H9 (cell line): ENCODE measurements around the gene GARIN5A. TPM values are rescaled to one million over a fixed set of nuclear protein-coding genes. Genes with fewer than 3 reads are reported as not detected.

Experiments used
- DNase-seq: peaks from one replicate; pipeline ENCODE4 v3.0.0-alpha.2; 2017
- H2AFZ ChIP-seq: one replicate; pipeline ENCODE4 v1.6.1; 2013; ENCODE audit warnings: mild to moderate bottlenecking, low read length, control low read depth, moderate library complexity
- H2AK5ac ChIP-seq: 2 replicates; pipeline ENCODE4 v1.6.1; 2013; ENCODE audit warnings: low read length, control low read depth, mixed read lengths; ENCODE audit not compliant: insufficient read length
- H2BK120ac ChIP-seq: one replicate; pipeline ENCODE4 v1.6.1; 2013; ENCODE audit warnings: low read depth, mild to moderate bottlenecking, low read length, control low read depth, inconsistent platforms; ENCODE audit not compliant: poor library complexity, severe bottlenecking
- H2BK12ac ChIP-seq: 2 replicates; pipeline ENCODE4 v1.6.1; 2013; ENCODE audit warnings: low read length, control low read depth, mixed read lengths, low read depth; ENCODE audit not compliant: insufficient read length
- H2BK15ac ChIP-seq: 2 replicates; pipeline ENCODE4 v1.6.1; 2013; ENCODE audit warnings: low read depth, low read length, control low read depth
- H2BK20ac ChIP-seq: one replicate; pipeline ENCODE4 v1.6.1; 2013; ENCODE audit warnings: low read depth, mild to moderate bottlenecking, low read length, control low read depth, inconsistent platforms; ENCODE audit not compliant: poor library complexity, severe bottlenecking
- H2BK5ac ChIP-seq: 2 replicates; pipeline ENCODE4 v1.6.1; 2013; ENCODE audit warnings: low read length, control low read depth, mixed read lengths; ENCODE audit not compliant: insufficient read length
- H3K14ac ChIP-seq: 2 replicates; pipeline ENCODE4 v1.6.1; 2013; ENCODE audit warnings: low read length, control low read depth; ENCODE audit not compliant: insufficient read depth
- H3K18ac ChIP-seq: 2 replicates; pipeline ENCODE4 v1.6.1; 2013; ENCODE audit warnings: low read depth, mild to moderate bottlenecking, mixed read lengths, low read length, control low read depth; ENCODE audit not compliant: insufficient read length
- H3K23ac ChIP-seq: 2 replicates; pipeline ENCODE4 v1.6.1; 2013; ENCODE audit warnings: low read length, control low read depth, mixed read lengths, low read depth; ENCODE audit not compliant: insufficient read length
- H3K23me2 ChIP-seq: 2 replicates; pipeline ENCODE4 v1.6.1; 2013; ENCODE audit warnings: low read depth, mild to moderate bottlenecking, mixed read lengths, low read length, control low read depth; ENCODE audit not compliant: insufficient read length, poor library complexity, severe bottlenecking
- H3K27ac ChIP-seq: 2 replicates; pipeline ENCODE4 v1.5.1; 2013; ENCODE audit warnings: low read length, control low read depth, mixed read lengths, low read depth; ENCODE audit not compliant: insufficient read length
- H3K27me3 ChIP-seq: 2 replicates; pipeline ENCODE4 v1.6.1; 2013; ENCODE audit warnings: low read length, control low read depth, inconsistent platforms; ENCODE audit not compliant: insufficient read depth
- H3K4ac ChIP-seq: 2 replicates; pipeline ENCODE4 v1.6.1; 2013; ENCODE audit warnings: low read depth, mild to moderate bottlenecking, control low read depth, inconsistent platforms, low read length, moderate library complexity
- H3K4me1 ChIP-seq: 2 replicates; pipeline ENCODE4 v1.6.1; 2013; ENCODE audit warnings: low read length, control low read depth, inconsistent platforms; ENCODE audit not compliant: insufficient read depth
- H3K4me2 ChIP-seq: 2 replicates; pipeline ENCODE4 v1.6.1; 2013; ENCODE audit warnings: low read length, control low read depth, mixed read lengths; ENCODE audit not compliant: insufficient read length, insufficient read depth
- H3K56ac ChIP-seq: 2 replicates; pipeline ENCODE4 v1.6.1; 2013; ENCODE audit warnings: low read depth, mild to moderate bottlenecking, mixed read lengths, low read length, control low read depth; ENCODE audit not compliant: insufficient read length
- H3K79me1 ChIP-seq: 2 replicates; pipeline ENCODE4 v1.6.1; 2013; ENCODE audit warnings: low read depth, mild to moderate bottlenecking, moderate library complexity, low read length, control low read depth, inconsistent platforms; ENCODE audit not compliant: insufficient read depth, poor library complexity, severe bottlenecking
- H3K79me2 ChIP-seq: 2 replicates; pipeline ENCODE4 v1.6.1; 2013; ENCODE audit warnings: low read length, control low read depth, inconsistent platforms; ENCODE audit not compliant: insufficient read depth
- H3K9ac ChIP-seq: 2 replicates; pipeline ENCODE4 v1.6.1; 2013; ENCODE audit warnings: low read length, control low read depth, mixed read lengths; ENCODE audit not compliant: insufficient read length; ENCODE audit errors: extremely low read depth
- H3K9me3 ChIP-seq: one replicate; pipeline ENCODE4 v1.6.1; 2013; ENCODE audit warnings: low read depth, low read length, inconsistent platforms; ENCODE audit not compliant: control insufficient read depth
- H3T11ph ChIP-seq: one replicate; pipeline ENCODE4 v1.6.1; 2013; ENCODE audit warnings: mild to moderate bottlenecking, low read length, control low read depth, inconsistent platforms
- H4K20me1 ChIP-seq: one replicate; pipeline ENCODE4 v1.6.1; 2013; ENCODE audit not compliant: control insufficient read depth, insufficient read length, insufficient read depth
- H4K5ac ChIP-seq: 2 replicates; pipeline ENCODE4 v1.6.1; 2013; ENCODE audit warnings: low read depth, mild to moderate bottlenecking, mixed read lengths, low read length, control low read depth; ENCODE audit not compliant: insufficient read length
- H4K8ac ChIP-seq: replicated peaks from 2 replicates; pipeline ENCODE4 v1.6.1; 2013; ENCODE audit warnings: low read length, control low read depth, mixed read lengths, low read depth; ENCODE audit not compliant: insufficient read length
- H4K91ac ChIP-seq: 2 replicates; pipeline ENCODE4 v1.6.1; 2013; ENCODE audit warnings: low read depth, mild to moderate bottlenecking, moderate library complexity, mixed read lengths, low read length, control low read depth; ENCODE audit not compliant: insufficient read length
- H3K27ac Mint-ChIP-seq, 3 experiments: 2 replicates in 2 of 3; 3 replicates in 1 of 3; pipeline ENCODE4 v1.8.0; 2020 to 2021; ENCODE audit warnings: mixed read lengths in 3 of 3, mild to moderate bottlenecking in 1 of 3, moderate library complexity in 1 of 3
- H3K27me3 Mint-ChIP-seq: 2 replicates; pipeline ENCODE4 v1.8.0; 2021; ENCODE audit warnings: low read depth, mild to moderate bottlenecking, moderate library complexity, mixed read lengths
- H3K36me3 Mint-ChIP-seq, 3 experiments: 2 replicates in 2 of 3; 3 replicates in 1 of 3; pipeline ENCODE4 v1.8.0; 2020 to 2021; ENCODE audit warnings: low read depth in 3 of 3, mixed read lengths in 3 of 3; ENCODE audit not compliant: insufficient read depth in 1 of 3
- H3K4me1 Mint-ChIP-seq, 2 experiments: 2 replicates each; pipeline ENCODE4 v1.8.0; 2020; ENCODE audit warnings: mixed read lengths in 2 of 2
- H3K4me3 Mint-ChIP-seq, 2 experiments: 2 replicates in 1 of 2; 3 replicates in 1 of 2; pipeline ENCODE4 v1.8.0; 2020 to 2021; ENCODE audit warnings: mild to moderate bottlenecking in 2 of 2, mixed read lengths in 2 of 2, moderate library complexity in 1 of 2
- H3K9me3 Mint-ChIP-seq, 2 experiments: 2 replicates in 1 of 2; 3 replicates in 1 of 2; pipeline ENCODE4 v1.8.0; 2020; ENCODE audit warnings: mild to moderate bottlenecking in 2 of 2, mixed read lengths in 2 of 2, moderate library complexity in 1 of 2
- CTCF ChIP-seq: fragments of 200-600 bp; sonication (generic); conservative IDR thresholded peaks from 3 replicates; pipeline ENCODE4 v1.8.0; 2021; ENCODE audit warnings: antibody characterized with exemption, mild to moderate bottlenecking
- WGBS: extraction: QIAGEN DNeasy Blood & Tissue Kit; methylation state at CpG from one replicate; pipeline ENCODE4 v1.1.7; 2013; ENCODE audit warnings: missing lambda C conversion rate, low lambda C conversion rate, mixed read lengths; ENCODE audit not compliant: insufficient read length; ENCODE audit errors: extremely low coverage; 5-methylcytosine and 5-hydroxymethylcytosine counted together
- total RNA-seq: library from RNA; stranded (reverse); gene quantifications from 2 replicates; pipeline ENCODE4 v1.2.1, GENCODE V29; 2021

Gene GARIN5A
- total RNA-seq, 1 experiment from 2014 or later, result 9.5 TPM

DNA sequence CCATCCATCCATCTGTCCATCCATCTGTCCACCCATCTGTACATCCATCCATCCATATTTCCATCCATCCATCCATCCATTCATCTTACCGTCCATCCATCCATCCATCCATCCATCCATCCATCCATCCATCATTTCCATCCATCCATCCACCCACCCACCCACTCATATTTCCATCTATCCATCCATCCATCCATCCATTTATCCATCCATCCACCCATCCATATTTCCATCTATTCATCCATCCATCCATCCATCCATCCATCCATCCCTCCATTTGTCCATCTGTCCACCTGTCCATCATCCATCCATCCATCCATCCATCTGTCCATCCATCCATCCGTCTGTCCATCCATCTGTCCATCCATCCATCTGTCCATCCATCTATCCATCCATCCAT lies 20.7 kb downstream of the GARIN5A start:
- no peak for DNase-seq
- Mint-ChIP-seq H3K27ac (no peak overlapping the region; a peak in 1 of 7 replicates), H3K36me3 (peaks cover 0 to 3% (median 2%) of the 10 kb centered on the region in 3 experiments; a peak in 2 of 7 replicates)

More for the DNA sequence above, 20.7 kb downstream of the GARIN5A start:
- Histone ChIP-seq H3K23me2 (no peaks in the 10 kb centered on the region), H2BK12ac (no peak overlapping the region), H2BK20ac (no peak overlapping the region), H3T11ph (no peak overlapping the region), H3K4me1 (no peaks in the 10 kb centered on the region), H2BK15ac (no peak overlapping the region), H4K8ac (no peak overlapping the region), H3K4ac (no peak overlapping the region), H3K56ac (no peak overlapping the region), H3K27ac (no peak overlapping the region), H3K9ac (no peak overlapping the region), H3K18ac (no peak overlapping the region), H2AK5ac (no peak overlapping the region), H3K23ac (no peak overlapping the region), H2BK120ac (no peak overlapping the region), H4K91ac (no peak overlapping the region), H4K5ac (no peak overlapping the region), H2BK5ac (no peak overlapping the region), H2AFZ (no peak overlapping the region), H4K20me1 (peaks cover 6% of the 10 kb centered on the region), H3K9me3 (no peaks in the 10 kb centered on the region), H3K4me2 (no peak overlapping the region), H3K79me2 (no peaks in the 10 kb centered on the region), H3K27me3 (no peaks in the 10 kb centered on the region), H3K79me1 (no peaks in the 10 kb centered on the region), H3K14ac (no peak overlapping the region)
- Mint-ChIP-seq H3K4me3 (no peak overlapping the region; a peak in 1 of 5 replicates), H3K27me3 (peaks cover 13% of the 10 kb centered on the region), H3K9me3 (no peaks in the 10 kb centered on the region), H3K4me1 (peaks cover 0 to 4% of the 10 kb centered on the region in 2 experiments; a peak in 2 of 4 replicates)
- 100% methylated on average over 1 of the region's 2 CpGs for WGBS
- TF ChIP-seq CTCF, result no peak
